Measurements from ENCODE around the gene SCN1A. TPM values are rescaled to one million over a fixed set of nuclear protein-coding genes. Genes with fewer than 3 reads are reported as not detected.
"Not testable (repeated sequence)": the region's sequence is repeated elsewhere in the genome, so short reads cannot be mapped to it uniquely, and the experiment has no call there.

The SCN1A gene
- total RNA-seq, 1 experiment from 2014 or later: not detected

DNA sequence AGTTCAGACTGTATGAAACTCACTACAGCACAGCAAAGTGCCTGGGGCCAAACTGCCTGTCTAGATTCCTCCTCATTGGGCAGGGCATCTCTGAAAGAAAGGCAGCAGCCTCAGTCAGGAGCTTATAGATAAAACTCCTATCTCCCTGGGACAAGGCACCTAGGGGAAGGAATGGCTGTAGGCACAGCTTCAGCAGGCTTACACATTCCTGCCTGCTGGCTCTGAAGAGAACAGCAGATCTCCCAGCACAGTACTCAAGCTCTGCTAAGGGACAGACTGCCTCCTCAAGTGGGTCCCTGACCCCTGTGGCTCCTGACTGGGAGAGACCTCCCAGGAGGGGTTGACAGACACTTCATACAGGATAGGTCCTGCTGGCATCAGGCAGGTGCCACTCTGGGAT lies 155.7 kb downstream of the SCN1A start:
- not testable (repeated sequence) for DNase-seq (ENCODE audit: low spot score)

DNA sequence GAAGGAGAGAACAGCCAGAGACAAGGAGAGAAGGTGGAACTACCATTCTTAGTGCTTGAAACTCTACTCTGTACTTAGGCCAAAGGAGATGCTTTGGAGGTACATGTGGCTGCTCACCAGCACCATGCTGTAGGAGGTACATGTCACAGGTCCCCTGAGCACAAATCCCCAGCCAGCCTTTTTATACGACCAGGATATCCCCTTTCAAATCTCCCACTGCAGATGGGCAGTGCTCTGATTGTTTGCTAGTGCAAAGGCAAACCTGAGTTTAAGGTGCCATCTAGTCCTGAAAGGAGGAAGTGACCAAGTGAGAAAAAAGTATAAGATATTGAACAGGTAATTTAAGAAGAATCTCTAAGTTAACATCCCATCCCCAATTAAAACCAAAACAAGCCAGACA lies 157.2 kb downstream of the SCN1A start:
- DNase-seq (ENCODE audit: low spot score): no peak

- no peak for DNase-seq (ENCODE audit: low spot score)
Measured at GRCh38 chr2:165969227-165969626, 158.6 kb downstream of the SCN1A start.

DNA sequence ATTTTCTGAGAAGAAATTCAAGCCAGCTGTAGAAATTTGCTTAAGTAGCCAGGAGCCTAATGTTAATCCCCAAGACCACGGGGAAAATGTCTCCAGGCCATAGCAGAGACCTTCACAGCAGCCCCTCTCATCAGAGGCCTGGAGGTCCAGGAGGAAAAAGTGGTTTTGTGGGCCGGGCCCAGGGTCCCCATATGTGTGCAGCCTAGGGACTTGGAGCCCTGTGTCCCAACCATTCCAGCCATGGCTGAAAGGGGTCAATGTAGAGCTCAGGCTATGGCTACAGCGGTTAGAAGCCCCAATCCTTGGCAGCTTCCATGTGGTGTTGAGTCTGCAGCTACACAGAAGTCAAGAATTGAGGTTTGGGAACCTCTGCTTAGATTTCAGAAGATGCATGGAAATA lies 160.1 kb downstream of the SCN1A start:
- no peak for DNase-seq (ENCODE audit: low spot score)

- no peak for DNase-seq (ENCODE audit: low spot score)
Measured at GRCh38 chr2:165961818-165962217, 166.0 kb downstream of the SCN1A start.

GRCh38 chr2:165959371-165959770 lies 168.4 kb downstream of the SCN1A start:
- DNase-seq (ENCODE audit: low spot score): no peak

DNA sequence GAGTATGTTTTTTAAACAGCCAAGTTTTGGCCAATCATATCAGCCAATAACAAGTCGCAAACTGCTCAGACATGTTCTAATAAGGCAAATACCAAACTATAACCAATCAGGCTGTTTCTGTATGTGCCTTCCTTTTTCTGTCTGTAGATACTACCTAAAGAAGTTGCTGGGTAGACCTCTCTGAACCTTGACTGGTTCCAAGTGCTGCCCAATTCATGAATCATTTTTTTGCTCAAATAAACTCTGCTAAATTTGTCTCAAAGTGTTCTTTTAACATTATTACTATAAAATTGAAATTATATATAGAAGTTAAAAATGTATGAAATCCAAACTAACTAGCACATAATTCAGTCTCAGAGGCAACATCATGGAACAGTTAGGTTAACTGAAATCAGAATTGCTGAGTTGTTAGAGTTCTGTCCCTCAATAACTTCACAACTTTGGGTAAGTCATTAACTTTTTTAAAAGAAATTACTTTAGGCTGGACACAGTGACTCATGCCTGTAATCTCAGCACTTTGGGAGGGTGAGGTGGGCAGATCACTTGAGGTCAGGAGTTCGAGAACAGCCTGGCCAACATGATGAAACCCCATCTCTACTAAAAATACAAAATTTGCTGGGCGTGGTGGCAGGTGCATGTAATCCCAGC lies 169.4 kb downstream of the SCN1A start:
- DNase-seq (ENCODE audit: low spot score): no peak

DNA sequence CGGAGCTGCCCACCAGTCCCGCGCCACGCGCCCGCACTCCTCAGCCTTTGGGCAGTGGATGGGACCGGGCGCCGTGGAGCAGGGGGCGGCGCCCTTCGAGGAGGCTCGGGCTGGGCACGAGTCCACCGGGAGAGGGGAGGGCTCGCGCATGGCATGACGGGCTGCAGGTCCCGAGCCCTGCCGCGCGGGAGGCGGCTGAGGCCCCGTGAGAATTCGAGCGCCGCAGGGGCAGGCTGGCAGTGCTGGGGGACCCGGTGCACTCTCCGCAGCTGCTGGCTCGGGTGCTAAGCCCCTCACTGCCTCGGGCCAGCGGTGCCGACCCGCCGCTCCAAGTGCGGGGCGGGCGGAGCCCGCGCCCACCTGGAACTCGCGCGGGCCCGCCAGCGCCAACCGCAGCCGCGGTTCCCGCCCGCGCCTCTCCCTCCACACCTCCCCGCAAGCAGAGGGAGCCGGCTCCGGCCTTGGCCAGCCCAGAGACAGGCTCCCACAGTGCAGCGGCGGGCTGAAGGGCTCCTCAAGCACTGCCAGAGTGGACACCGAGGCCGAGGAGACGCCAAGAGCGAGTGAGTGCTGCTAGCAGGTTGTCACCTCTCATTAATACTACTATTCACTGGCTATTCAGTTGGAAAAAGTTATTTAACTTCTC lies 170.7 kb downstream of the SCN1A start:
- DNase-seq (ENCODE audit: low spot score): no peak

DNA sequence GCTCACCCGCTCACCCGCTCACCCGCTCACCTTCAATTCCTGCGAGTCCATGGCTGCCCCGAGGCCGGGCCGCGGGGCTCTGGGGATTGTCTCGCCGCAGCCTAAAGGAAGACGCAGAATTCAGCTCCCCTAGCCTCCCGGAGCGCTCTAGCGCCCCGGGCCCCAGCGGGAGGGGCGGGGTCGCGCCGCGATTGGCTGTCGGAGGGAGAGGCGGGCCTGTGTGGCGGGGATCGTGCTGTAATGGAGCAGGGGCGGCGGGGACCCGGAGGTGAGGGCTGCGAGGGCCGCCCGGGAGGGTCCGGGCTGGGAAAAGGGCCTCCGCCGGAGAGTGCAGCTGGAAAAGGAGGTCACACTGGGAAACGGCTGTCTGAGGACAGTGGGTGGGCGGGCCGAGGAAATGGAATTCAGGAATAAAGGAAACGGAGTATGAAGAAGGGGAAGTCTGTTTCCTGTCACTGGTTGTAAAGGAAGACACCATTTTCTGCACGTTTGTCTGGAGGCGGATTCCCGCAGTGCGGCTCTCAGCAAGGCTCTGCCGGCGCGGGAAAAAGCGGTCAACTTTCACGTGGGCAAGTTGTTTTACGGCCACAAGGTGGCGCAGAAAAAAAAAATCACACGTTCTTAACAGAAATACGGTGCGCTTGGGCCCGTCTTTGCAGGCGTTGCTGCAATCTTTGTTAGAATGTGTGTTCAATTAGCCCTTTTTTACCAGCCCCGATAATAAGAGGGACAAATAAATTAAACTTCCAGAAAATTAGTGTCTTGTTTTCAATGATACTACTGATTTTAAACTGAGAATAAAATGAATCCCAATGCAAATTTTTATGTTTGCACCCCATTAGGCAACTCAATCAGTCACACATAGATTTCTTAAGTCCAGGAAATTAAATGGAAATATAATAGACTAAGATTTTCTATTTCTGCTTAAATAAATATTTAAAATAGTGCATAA lies 173.9 kb downstream of the SCN1A start, which contains the start of gene TTC21B:
Gene TTC21B, minus strand, starts transcription at position 122 of the 952 bp plus-strand sequence. Its CDS starts 71 bp downstream, at position 51.
- DNase-seq (ENCODE audit: low spot score): peak; percentile 88

- DNase-seq (ENCODE audit: low spot score): no peak
Measured at GRCh38 chr2:165953306-165953654, 174.5 kb downstream of the SCN1A start.

- peak; percentile 24 for DNase-seq (ENCODE audit: low spot score)
Measured at GRCh38 chr2:165952741-165953211, 175.0 kb downstream of the SCN1A start.

GRCh38 chr2:165952085-165952484 lies 175.7 kb downstream of the SCN1A start:
- DNase-seq (ENCODE audit: low spot score): no peak

DNA sequence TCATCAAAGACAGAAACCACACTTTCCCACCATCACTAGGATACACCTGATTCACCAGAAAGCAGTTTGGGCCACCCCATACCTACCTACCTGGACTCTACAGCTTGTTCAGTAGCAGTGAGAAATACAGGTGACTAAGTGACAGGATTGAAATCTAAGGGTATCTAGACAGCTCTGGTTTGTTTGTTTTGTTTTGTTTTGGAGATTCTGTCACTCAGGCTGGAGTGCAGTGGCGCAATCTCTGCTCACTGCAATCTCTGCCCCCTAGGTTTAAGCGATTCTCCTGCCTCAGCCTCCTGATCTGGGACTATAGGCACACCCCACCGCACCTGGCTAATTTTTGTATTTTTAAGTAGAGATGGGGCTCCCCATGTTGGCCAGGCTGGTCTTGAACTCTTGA lies 177.4 kb downstream of the SCN1A start:
- no peak for DNase-seq (ENCODE audit: low spot score)

GRCh38 chr2:165941827-165942226 lies 186.0 kb downstream of the SCN1A start:
- DNase-seq (ENCODE audit: low spot score): no peak

DNA sequence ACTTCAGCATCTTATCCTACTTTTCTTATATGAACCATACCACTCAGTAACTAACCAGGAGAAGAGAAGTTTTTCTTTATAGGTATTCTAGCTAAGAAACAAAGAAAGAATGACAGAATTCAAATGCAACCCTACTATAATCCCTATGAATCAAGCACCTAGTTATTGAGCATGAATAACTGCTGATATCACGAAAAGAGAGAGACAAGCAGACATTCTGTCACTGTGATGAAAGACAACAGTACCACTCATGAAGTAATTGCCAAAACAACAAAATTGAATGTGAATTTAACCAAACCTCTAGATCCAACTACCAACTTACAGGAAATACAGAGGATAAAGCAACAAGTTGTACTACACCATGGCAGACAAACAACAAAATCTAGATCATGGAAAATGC lies 189.6 kb downstream of the SCN1A start:
- DNase-seq (ENCODE audit: low spot score): no peak

Other genes with a start within 250 kb of the SCN1A start
- 20.2 and 24.2 TPM in 2 replicates for gene TTC21B, start 174.2 kb downstream of the SCN1A start, total RNA-seq (2014; rRNA removed; shearing (Covaris generic))
- 6.3 and 8.2 TPM in 2 replicates for gene SCN9A, start 247.9 kb upstream of the SCN1A start, total RNA-seq (2014; rRNA removed; shearing (Covaris generic))

Measured in A172 (cell line).